WTC11 (cell line): ENCODE data around the gene CELF6. TPM values are rescaled to one million over a fixed set of nuclear protein-coding genes. Genes with fewer than 3 reads are reported as not detected.

ENCODE experiments used
- ATAC-seq: fragments of 200-7000 bp; cut with Tn5 transposase; 2 replicates; pipeline ENCODE4 v1.10.0; 2021; ENCODE audit warnings: mild to moderate bottlenecking, moderate library complexity
- CTCF ChIA-PET: fragments of 300-600 bp; sonication (Branson Sonifier 250); formaldehyde crosslinking; loops from one replicate; lab custom pipeline; 2021; ENCODE audit warnings: antibody characterized with exemption; lab: Charles Lee
- POLR2A ChIA-PET: fragments of 350-600 bp; sonication (Branson Sonifier 250); formaldehyde crosslinking; loops from one replicate; lab custom pipeline; 2021; ENCODE audit warnings: antibody characterized with exemption; lab: Charles Lee
- DNase-seq: peaks from one replicate; pipeline ENCODE4 v3.0.0; 2021; ENCODE audit warnings: low spot score
- H3K27ac Mint-ChIP-seq: 2 replicates; pipeline ENCODE4 v1.8.0; 2021; ENCODE audit warnings: mixed read lengths
- H3K27me3 Mint-ChIP-seq: 2 replicates; pipeline ENCODE4 v1.8.0; 2021; ENCODE audit warnings: low read depth, mild to moderate bottlenecking, moderate library complexity, mixed read lengths
- H3K36me3 Mint-ChIP-seq: 2 replicates; pipeline ENCODE4 v1.8.0; 2021; ENCODE audit warnings: mixed read lengths
- H3K4me1 Mint-ChIP-seq: 2 replicates; pipeline ENCODE4 v1.8.0; 2022; ENCODE audit warnings: mixed read lengths
- H3K4me3 Mint-ChIP-seq: 2 replicates; pipeline ENCODE4 v1.8.0; 2021; ENCODE audit warnings: mild to moderate bottlenecking, moderate library complexity, mixed read lengths
- H3K9me3 Mint-ChIP-seq: 2 replicates; pipeline ENCODE4 v1.8.0; 2021; ENCODE audit warnings: mixed read lengths
- ATF2 ChIP-seq: sonication (generic); formaldehyde crosslinking; IDR thresholded peaks from 2 replicates; pipeline ENCODE4 v1.8.1; 2022; ENCODE audit warnings: low read depth, missing genetic modification reagents, borderline replicate concordance
- CREM ChIP-seq: sonication (generic); formaldehyde crosslinking; IDR thresholded peaks from 2 replicates; pipeline ENCODE4 v1.8.1; 2022; ENCODE audit warnings: mild to moderate bottlenecking, missing genetic modification reagents, moderate library complexity
- E2F1 ChIP-seq: sonication (generic); formaldehyde crosslinking; IDR thresholded peaks from 2 replicates; pipeline ENCODE4 v1.8.0; 2022; ENCODE audit warnings: mild to moderate bottlenecking, missing genetic modification reagents
- E2F5 ChIP-seq: sonication (generic); formaldehyde crosslinking; IDR thresholded peaks from 2 replicates; pipeline ENCODE4 v1.8.1; 2022; ENCODE audit warnings: mild to moderate bottlenecking, moderate library complexity, missing genetic modification reagents
- ESRRA ChIP-seq: sonication (generic); formaldehyde crosslinking; IDR thresholded peaks from 2 replicates; pipeline ENCODE4 v1.8.1; 2022; ENCODE audit warnings: mild to moderate bottlenecking, missing genetic modification reagents, borderline replicate concordance
- ETV6 ChIP-seq: sonication (generic); formaldehyde crosslinking; IDR thresholded peaks from 2 replicates; pipeline ENCODE4 v1.8.1; 2022; ENCODE audit warnings: mild to moderate bottlenecking, missing genetic modification reagents
- IRF2 ChIP-seq: sonication (generic); formaldehyde crosslinking; IDR thresholded peaks from 2 replicates; pipeline ENCODE4 v1.8.0; 2022; ENCODE audit warnings: low read depth, missing genetic modification reagents, borderline replicate concordance
- JUN ChIP-seq: sonication (generic); formaldehyde crosslinking; IDR thresholded peaks from 2 replicates; pipeline ENCODE4 v1.8.0; 2023; ENCODE audit warnings: mild to moderate bottlenecking, missing genetic modification reagents
- KAT7 ChIP-seq: sonication (generic); formaldehyde crosslinking; IDR thresholded peaks from 2 replicates; pipeline ENCODE4 v1.8.1; 2023; ENCODE audit warnings: missing genetic modification reagents, mild to moderate bottlenecking, borderline replicate concordance
- MXD4 ChIP-seq: fragments of 250-450 bp; sonication (Bioruptor Pico); IDR thresholded peaks from 2 replicates; pipeline ENCODE4 v1.8.0; 2021; ENCODE audit warnings: mild to moderate bottlenecking, moderate library complexity, borderline replicate concordance
- MYBL2 ChIP-seq: sonication (generic); formaldehyde crosslinking; IDR thresholded peaks from 2 replicates; pipeline ENCODE4 v1.8.1; 2023; ENCODE audit warnings: mild to moderate bottlenecking, moderate library complexity, missing genetic modification reagents
- NFE2L1 ChIP-seq: sonication (generic); formaldehyde crosslinking; IDR thresholded peaks from 2 replicates; pipeline ENCODE4 v1.8.1; 2023; ENCODE audit warnings: missing genetic modification reagents
- NFYB ChIP-seq: sonication (generic); formaldehyde crosslinking; conservative IDR thresholded peaks from 2 replicates; pipeline ENCODE4 v1.8.0; 2022; ENCODE audit warnings: low read depth, missing genetic modification reagents
- NR1H2 ChIP-seq: sonication (generic); formaldehyde crosslinking; IDR thresholded peaks from 2 replicates; pipeline ENCODE4 v1.9.0; 2021; ENCODE audit warnings: mild to moderate bottlenecking, moderate library complexity, missing genetic modification reagents
- NR2C2 ChIP-seq: sonication (generic); formaldehyde crosslinking; IDR thresholded peaks from 2 replicates; pipeline ENCODE4 v1.8.0; 2022; ENCODE audit warnings: mild to moderate bottlenecking, missing genetic modification reagents
- RELA ChIP-seq: sonication (generic); formaldehyde crosslinking; IDR thresholded peaks from 2 replicates; pipeline ENCODE4 v1.8.1; 2022; ENCODE audit warnings: missing genetic modification reagents, mild to moderate bottlenecking, borderline replicate concordance
- SMAD3 ChIP-seq: sonication (generic); formaldehyde crosslinking; IDR thresholded peaks from 2 replicates; pipeline ENCODE4 v1.8.0; 2022; ENCODE audit warnings: missing genetic modification reagents, mild to moderate bottlenecking, borderline replicate concordance
- SP1 ChIP-seq: sonication (generic); formaldehyde crosslinking; conservative IDR thresholded peaks from 2 replicates; pipeline ENCODE4 v1.8.1; 2022; ENCODE audit warnings: missing genetic modification reagents
- TEAD1 ChIP-seq: sonication (generic); formaldehyde crosslinking; IDR thresholded peaks from 2 replicates; pipeline ENCODE4 v1.8.0; 2022; ENCODE audit warnings: mild to moderate bottlenecking, missing genetic modification reagents
- TEAD4 ChIP-seq: sonication (generic); formaldehyde crosslinking; IDR thresholded peaks from 2 replicates; pipeline ENCODE4 v1.8.0; 2022; ENCODE audit warnings: mild to moderate bottlenecking, missing genetic modification reagents
- USF2 ChIP-seq: sonication (generic); formaldehyde crosslinking; IDR thresholded peaks from 2 replicates; pipeline ENCODE4 v1.8.1; 2023; ENCODE audit warnings: mild to moderate bottlenecking, missing genetic modification reagents, moderate library complexity
- ZNF219 ChIP-seq: sonication (generic); formaldehyde crosslinking; IDR thresholded peaks from 2 replicates; pipeline ENCODE4 v1.8.0; 2023; ENCODE audit warnings: missing genetic modification reagents, mild to moderate bottlenecking, borderline replicate concordance
- ZNF232 ChIP-seq: sonication (generic); formaldehyde crosslinking; IDR thresholded peaks from 2 replicates; pipeline ENCODE4 v1.8.0; 2022; ENCODE audit warnings: mild to moderate bottlenecking, missing genetic modification reagents
- total RNA-seq: library from RNA; stranded (reverse); gene quantifications from 3 replicates; pipeline ENCODE4 v1.2.3, GENCODE V29; 2021
- TF ChIP-seq, protein P1 (sequence below): sonication (generic); formaldehyde crosslinking; IDR thresholded peaks from 2 replicates; pipeline ENCODE4 v1.8.0; 2023; ENCODE audit warnings: mild to moderate bottlenecking, missing genetic modification reagents
- TF ChIP-seq, protein P2 (sequence below): sonication (generic); formaldehyde crosslinking; IDR thresholded peaks from 2 replicates; pipeline ENCODE4 v1.8.0; 2022; ENCODE audit warnings: mild to moderate bottlenecking, missing genetic modification reagents
- TF ChIP-seq, protein P3 (sequence below): sonication (generic); formaldehyde crosslinking; IDR thresholded peaks from 2 replicates; pipeline ENCODE4 v1.8.0; 2022; ENCODE audit warnings: mild to moderate bottlenecking, missing genetic modification reagents
- TF ChIP-seq, protein P4 (sequence below): sonication (generic); formaldehyde crosslinking; IDR thresholded peaks from 2 replicates; pipeline ENCODE4 v1.8.0; 2022; ENCODE audit warnings: mild to moderate bottlenecking, missing genetic modification reagents

CELF6 gene
- total RNA-seq, 1 experiment from 2014 or later: not detected

DNA sequence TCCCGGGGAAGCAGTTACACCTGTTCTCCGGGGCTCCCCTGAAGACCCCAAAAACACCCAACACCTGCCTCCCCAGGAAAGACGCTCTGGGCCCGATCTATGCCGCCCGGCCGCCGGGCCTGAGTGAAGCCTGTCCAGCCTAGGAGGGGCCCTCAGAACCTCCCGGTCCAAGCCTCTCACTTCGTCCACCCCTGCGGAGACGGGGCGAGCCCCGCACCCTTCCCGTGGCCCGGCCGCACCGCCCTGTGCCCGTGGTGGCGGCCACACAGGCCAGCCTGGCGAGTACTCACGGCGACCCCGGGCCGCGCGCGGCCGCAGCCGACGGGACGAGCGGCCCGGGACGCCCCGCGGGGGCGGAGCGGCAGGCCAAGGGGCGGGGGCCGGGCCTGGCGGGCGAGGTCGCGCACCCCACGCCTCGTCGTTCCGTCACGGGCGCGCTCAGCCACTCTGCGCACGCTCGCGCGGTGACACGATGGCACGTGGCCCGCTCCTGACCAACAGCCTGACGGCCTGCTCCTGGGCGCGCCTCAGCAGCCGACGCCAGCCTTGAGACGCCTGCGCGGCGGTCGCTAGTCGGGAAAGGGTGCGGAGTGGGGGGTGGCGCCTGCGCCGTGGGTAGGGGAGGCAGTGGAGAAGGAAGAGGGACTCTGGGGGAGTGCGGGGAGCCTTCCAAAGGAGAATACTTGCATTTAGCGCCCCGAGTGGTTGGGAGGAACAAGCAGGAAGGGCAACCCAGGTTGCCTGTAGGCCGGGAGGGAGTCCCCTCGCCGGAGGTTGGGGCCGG, 47.6 kb downstream of the CELF6 start, which contains the start of gene PARP6:
Gene PARP6, minus strand, starts transcription at position 342 of the 784 bp plus-strand sequence. CDS start 5,077 bp downstream, outside the sequence.
- H3K4me3 Mint-ChIP-seq: peak within 1 kb of the TSS; percentile 84
- peaks cover 17% of the 10 kb centered on the region for H3K4me1 Mint-ChIP-seq
- ChIA-PET CTCF (interaction anchor here (1.0 to 1.6 kb wide), 5 partner anchors 13 to 74 kb away, joined by 3 to 12 read pairs (median 4); partner anchors contain the start of gene GRAMD2A), POLR2A (interaction anchor here (0.7 kb wide), 1 partner anchor 41 kb away, joined by 3 read pairs; the partner anchor contains the start of gene PKM)
- H3K36me3 Mint-ChIP-seq: peaks cover under 1% of the 10 kb centered on the region; the same call in 1 of the 2 replicates
- H3K27me3 Mint-ChIP-seq: peaks cover 24% of the 10 kb centered on the region
- DNase-seq (peak; percentile 97), ATAC-seq (peak; percentile 98)
- H3K9me3 Mint-ChIP-seq: no peaks in the 10 kb centered on the region
- peak within 1 kb of the TSS; percentile 44 for H3K27ac Mint-ChIP-seq
- TF ChIP-seq NR1H2 (CRISPR knock-in tag) (no peak), NR2C2 (CRISPR knock-in tag) (no peak), SP1 (peak; percentile 89), RELA (CRISPR knock-in tag) (peak; percentile 54; the same call in 1 of the 2 replicates), SMAD3 (peak; percentile 79; the same call in 1 of the 2 replicates), MYBL2 (CRISPR knock-in tag) (peak; percentile 62), KAT7 (CRISPR knock-in tag) (peak; percentile 61; the same call in 1 of the 2 replicates), E2F1 (CRISPR knock-in tag) (peak; percentile 63; the same call in 1 of the 2 replicates), ESRRA (CRISPR knock-in tag) (no peak), E2F5 (0 out of 2 replicates have a peak, but pooled peaks have one; percentile 57), CREM (CRISPR knock-in tag) (peak; percentile 75), ZNF219 (CRISPR knock-in tag) (peak; percentile 89; the same call in 1 of the 2 replicates), NFYB (CRISPR knock-in tag) (peak; percentile 57; the same call in 1 of the 2 replicates), TEAD1 (peak; percentile 91), ATF2 (no peak), USF2 (CRISPR knock-in tag) (peak; percentile 96), MXD4 (CRISPR knock-in tag) (no peak), IRF2 (CRISPR knock-in tag) (no peak), ZNF232 (CRISPR knock-in tag) (peak; percentile 92), JUN (CRISPR knock-in tag) (no peak), NFE2L1 (peak; percentile 35; the same call in 1 of the 2 replicates), TEAD4 (no peak), ETV6 (CRISPR knock-in tag) (peak; percentile 86)
- TF ChIP-seq, protein P1, sequence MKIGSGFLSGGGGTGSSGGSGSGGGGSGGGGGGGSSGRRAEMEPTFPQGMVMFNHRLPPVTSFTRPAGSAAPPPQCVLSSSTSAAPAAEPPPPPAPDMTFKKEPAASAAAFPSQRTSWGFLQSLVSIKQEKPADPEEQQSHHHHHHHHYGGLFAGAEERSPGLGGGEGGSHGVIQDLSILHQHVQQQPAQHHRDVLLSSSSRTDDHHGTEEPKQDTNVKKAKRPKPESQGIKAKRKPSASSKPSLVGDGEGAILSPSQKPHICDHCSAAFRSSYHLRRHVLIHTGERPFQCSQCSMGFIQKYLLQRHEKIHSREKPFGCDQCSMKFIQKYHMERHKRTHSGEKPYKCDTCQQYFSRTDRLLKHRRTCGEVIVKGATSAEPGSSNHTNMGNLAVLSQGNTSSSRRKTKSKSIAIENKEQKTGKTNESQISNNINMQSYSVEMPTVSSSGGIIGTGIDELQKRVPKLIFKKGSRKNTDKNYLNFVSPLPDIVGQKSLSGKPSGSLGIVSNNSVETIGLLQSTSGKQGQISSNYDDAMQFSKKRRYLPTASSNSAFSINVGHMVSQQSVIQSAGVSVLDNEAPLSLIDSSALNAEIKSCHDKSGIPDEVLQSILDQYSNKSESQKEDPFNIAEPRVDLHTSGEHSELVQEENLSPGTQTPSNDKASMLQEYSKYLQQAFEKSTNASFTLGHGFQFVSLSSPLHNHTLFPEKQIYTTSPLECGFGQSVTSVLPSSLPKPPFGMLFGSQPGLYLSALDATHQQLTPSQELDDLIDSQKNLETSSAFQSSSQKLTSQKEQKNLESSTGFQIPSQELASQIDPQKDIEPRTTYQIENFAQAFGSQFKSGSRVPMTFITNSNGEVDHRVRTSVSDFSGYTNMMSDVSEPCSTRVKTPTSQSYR (CRISPR knock-in tag): 0 out of 2 replicates have a peak, but pooled peaks have one; percentile 45
- TF ChIP-seq, protein P2, sequence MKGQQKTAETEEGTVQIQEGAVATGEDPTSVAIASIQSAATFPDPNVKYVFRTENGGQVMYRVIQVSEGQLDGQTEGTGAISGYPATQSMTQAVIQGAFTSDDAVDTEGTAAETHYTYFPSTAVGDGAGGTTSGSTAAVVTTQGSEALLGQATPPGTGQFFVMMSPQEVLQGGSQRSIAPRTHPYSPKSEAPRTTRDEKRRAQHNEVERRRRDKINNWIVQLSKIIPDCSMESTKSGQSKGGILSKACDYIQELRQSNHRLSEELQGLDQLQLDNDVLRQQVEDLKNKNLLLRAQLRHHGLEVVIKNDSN: peak; percentile 95
- TF ChIP-seq, protein P3, sequence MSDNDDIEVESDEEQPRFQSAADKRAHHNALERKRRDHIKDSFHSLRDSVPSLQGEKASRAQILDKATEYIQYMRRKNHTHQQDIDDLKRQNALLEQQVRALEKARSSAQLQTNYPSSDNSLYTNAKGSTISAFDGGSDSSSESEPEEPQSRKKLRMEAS (CRISPR knock-in tag): peak; percentile 89
- TF ChIP-seq, protein P4, sequence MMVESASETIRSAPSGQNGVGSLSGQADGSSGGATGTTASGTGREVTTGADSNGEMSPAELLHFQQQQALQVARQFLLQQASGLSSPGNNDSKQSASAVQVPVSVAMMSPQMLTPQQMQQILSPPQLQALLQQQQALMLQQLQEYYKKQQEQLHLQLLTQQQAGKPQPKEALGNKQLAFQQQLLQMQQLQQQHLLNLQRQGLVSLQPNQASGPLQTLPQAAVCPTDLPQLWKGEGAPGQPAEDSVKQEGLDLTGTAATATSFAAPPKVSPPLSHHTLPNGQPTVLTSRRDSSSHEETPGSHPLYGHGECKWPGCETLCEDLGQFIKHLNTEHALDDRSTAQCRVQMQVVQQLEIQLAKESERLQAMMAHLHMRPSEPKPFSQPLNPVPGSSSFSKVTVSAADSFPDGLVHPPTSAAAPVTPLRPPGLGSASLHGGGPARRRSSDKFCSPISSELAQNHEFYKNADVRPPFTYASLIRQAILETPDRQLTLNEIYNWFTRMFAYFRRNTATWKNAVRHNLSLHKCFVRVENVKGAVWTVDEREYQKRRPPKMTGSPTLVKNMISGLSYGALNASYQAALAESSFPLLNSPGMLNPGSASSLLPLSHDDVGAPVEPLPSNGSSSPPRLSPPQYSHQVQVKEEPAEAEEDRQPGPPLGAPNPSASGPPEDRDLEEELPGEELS (CRISPR knock-in tag): peak; percentile 94
